Fibroblast of villous mesenchyme (primary cell): ENCODE measurements around the gene BUD13. TPM values are rescaled to one million over a fixed set of nuclear protein-coding genes. Genes with fewer than 3 reads are reported as not detected.

ENCODE experiments used
- DNase-seq: peaks from one replicate; pipeline ENCODE4 v3.0.0-alpha.2; 2010; ENCODE audit warnings: low read depth
- H3K4me3 ChIP-seq: 2 replicates; pipeline ENCODE4 v1.5.1; 2011; ENCODE audit warnings: low read depth, mild to moderate bottlenecking, low read length
- CTCF ChIP-seq: IDR thresholded peaks from 2 replicates; pipeline ENCODE4 v1.5.1; 2012; ENCODE audit warnings: low read depth, mild to moderate bottlenecking, low read length; ENCODE audit not compliant: insufficient read depth
- total RNA-seq: library from RNA; depleted of rRNA; stranded (reverse); fragments of >200 nt; gene quantifications from 2 replicates; pipeline ENCODE4 v1.2.3, GENCODE V29; 2012

Gene BUD13
- total RNA-seq, 1 donor = 16.8 TPM

DNA sequence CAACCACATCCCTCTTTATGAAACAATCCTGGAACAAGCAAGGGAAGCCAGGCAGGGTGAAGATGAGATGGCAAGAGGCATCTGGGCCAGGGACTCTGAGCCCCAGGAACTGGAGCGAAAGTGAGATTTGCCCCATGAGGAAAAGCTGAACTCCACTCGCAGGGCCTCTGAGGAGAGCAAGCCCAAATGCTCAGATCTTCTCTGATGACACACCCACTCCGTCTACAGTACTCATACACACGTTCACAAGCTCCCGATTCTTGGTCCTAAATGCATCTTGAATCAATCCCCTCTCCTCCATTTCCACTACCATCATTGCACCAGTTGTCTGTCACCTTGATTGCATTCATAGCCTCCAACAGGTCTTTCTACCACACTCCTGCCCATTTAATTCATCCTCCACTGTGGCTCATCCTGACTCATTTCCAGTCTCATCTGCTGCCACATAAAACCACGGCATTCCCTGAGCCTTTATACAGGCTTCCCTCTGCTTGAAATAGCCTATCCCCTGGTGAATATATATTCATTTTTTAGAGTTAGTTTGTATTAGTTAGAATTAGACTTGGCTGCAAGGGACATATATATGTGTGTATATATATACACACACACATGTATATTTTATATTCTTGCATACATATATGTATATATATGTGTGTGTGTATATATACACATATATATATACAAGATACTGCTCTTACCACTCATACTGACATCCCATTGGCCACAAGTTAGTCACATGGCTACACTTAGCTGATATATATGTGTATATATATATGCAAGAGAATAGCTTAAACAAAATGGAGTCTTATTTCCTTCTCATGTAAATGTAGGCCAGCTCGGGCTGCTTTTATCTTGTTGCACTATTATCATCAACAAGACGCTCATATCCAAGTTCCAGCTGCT, 20.3 kb upstream of the BUD13 start:
- H3K4me3 ChIP-seq = no peak overlapping the region
- no peak for TF ChIP-seq CTCF
- DNase-seq = no peak

GRCh38 chr11:116792144-116792868, 19.5 kb upstream of the BUD13 start:
- no peak overlapping the region for H3K4me3 ChIP-seq
- no peak for DNase-seq
- no peak for TF ChIP-seq CTCF

- H3K4me3 ChIP-seq = no peak within 1 kb of the TSS
- no peak for DNase-seq
- no peak for TF ChIP-seq CTCF
Measured at GRCh38 chr11:116791813-116792143, 19.0 kb upstream of the BUD13 start, which contains the start of gene APOA5. TSS of gene APOA5 (minus strand) at chr11:116791879. CDS start at chr11:116791860, 19 bp downstream.

GRCh38 chr11:116791002-116791812, 18.4 kb upstream of the BUD13 start:
- no peak overlapping the region for H3K4me3 ChIP-seq
- peak; percentile 67 for DNase-seq
- TF ChIP-seq CTCF = peak; percentile 89

DNA sequence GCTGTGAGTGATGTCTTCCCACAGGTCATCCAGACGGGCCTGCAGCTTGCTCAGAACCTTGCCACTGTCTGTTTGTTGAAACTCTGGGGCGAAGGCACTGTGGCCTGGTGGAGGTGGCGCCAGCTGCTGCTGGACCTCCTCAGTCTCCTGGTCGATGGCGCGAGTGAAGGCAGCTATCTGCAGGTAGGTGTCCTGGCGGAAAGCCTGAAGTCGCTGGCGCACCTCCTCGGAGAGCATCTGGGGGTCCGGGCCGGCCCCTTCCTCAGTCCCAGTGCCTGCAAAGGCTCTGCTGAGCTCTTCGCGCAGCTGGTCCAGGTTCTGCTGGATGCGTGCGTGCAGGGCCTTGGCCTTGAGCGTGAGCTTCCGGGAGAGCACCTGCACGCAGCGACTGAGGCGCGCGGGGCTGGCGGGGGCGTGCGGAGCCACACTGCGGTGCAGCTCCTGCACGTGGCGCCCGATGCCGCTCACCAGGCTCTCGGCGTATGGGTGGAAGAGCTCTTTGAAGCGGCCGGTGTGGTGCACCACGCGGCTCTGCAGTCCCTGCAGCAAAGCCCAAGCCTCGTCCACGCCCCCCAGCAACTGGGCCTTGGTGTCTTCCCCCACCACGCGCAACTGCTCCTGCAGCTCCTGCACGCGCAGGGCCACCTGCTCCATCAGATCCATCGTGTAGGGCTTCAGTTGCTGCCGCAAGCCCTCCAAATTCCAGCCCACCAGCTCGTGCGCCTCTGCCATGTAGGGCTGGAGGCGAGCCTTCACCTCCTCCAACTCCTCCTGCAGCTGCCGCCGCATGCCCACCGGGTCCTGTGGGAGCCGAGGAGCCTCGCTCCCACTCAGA, 17.6 kb upstream of the BUD13 start:
- DNase-seq = no peak

More for the DNA sequence above, 17.6 kb upstream of the BUD13 start:
- H3K4me3 ChIP-seq = no peak overlapping the region
- TF ChIP-seq CTCF = no peak
